Measurements from ENCODE around the gene TEX14.

- no peak for TF ChIP-seq CTCF (IDR thresholded peaks at IDR 0.05)
- no peak for TF ChIP-seq POLR2A (IDR thresholded peaks at IDR 0.05)
These were observed 23.3 kb downstream of the TEX14 start for GRCh38 chr17:58668598-58668935.

Data from ovary (tissue), 3 donors.